GM12864 (cell line): ENCODE results near the gene CDKN2B.

Experiments
- DNase-seq: peaks from one replicate; pipeline ENCODE4 v3.0.0-alpha.2; 2011; ENCODE audit warnings: low read depth
- H3K4me3 ChIP-seq: 2 replicates; pipeline ENCODE4 v1.5.1; 2011; ENCODE audit warnings: mild to moderate bottlenecking, low read depth, low read length, control low read depth
- TF ChIP-seq, protein P1 (sequence below): IDR thresholded peaks from 2 replicates; pipeline ENCODE4 v1.5.1; 2011; ENCODE audit warnings: low read depth, mild to moderate bottlenecking, moderate library complexity, low read length, control low read depth, inconsistent platforms; ENCODE audit errors: missing control alignments

Gene CDKN2B

GRCh38 chr9:21995006-21995665 is 14.0 kb downstream of the CDKN2B start:
- peak overlapping the region; percentile 65 for H3K4me3 ChIP-seq
- DNase-seq = peak; percentile 65
- TF ChIP-seq, protein P1, sequence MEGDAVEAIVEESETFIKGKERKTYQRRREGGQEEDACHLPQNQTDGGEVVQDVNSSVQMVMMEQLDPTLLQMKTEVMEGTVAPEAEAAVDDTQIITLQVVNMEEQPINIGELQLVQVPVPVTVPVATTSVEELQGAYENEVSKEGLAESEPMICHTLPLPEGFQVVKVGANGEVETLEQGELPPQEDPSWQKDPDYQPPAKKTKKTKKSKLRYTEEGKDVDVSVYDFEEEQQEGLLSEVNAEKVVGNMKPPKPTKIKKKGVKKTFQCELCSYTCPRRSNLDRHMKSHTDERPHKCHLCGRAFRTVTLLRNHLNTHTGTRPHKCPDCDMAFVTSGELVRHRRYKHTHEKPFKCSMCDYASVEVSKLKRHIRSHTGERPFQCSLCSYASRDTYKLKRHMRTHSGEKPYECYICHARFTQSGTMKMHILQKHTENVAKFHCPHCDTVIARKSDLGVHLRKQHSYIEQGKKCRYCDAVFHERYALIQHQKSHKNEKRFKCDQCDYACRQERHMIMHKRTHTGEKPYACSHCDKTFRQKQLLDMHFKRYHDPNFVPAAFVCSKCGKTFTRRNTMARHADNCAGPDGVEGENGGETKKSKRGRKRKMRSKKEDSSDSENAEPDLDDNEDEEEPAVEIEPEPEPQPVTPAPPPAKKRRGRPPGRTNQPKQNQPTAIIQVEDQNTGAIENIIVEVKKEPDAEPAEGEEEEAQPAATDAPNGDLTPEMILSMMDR = no peak

GRCh38 chr9:21994556-21995005 is 14.5 kb downstream of the CDKN2B start, which contains the start of gene CDKN2B-AS1:
CDKN2B-AS1 (plus strand) TSS chr9:21994791.
- peak within 1 kb of the TSS; percentile 65 for H3K4me3 ChIP-seq
- TF ChIP-seq, protein P1 = no peak
- peak; percentile 18 for DNase-seq

GRCh38 chr9:21993893-21994555 is 15.1 kb downstream of the CDKN2B start, which contains the start of gene CDKN2A:
CDKN2A (minus strand) TSS chr9:21994392.
- peak within 1 kb of the TSS; percentile 65 for H3K4me3 ChIP-seq
- TF ChIP-seq, protein P1 = no peak
- DNase-seq = peak; percentile 33

DNA sequence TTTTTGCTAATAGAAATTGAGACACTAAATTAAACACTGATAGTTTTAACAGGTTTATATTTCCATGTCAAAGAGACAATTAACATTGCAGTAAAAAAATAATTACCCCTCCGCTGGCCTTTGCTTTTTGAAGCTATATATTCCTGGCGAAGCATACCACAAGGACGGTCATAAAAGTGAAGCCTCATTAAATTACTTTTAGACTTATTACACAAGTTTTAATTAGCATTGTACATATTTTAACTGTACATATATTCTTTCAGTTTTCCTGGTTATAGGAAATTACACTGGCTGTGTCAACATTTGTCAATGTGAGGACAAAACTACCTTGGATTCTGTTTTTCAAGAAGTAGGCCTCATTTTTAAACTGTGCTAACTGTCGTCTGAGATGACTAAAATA is 16.1 kb downstream of the CDKN2B start:
- no peak for DNase-seq
- H3K4me3 ChIP-seq = peak overlapping the region; percentile 65
- TF ChIP-seq, protein P1 = no peak

DNA sequence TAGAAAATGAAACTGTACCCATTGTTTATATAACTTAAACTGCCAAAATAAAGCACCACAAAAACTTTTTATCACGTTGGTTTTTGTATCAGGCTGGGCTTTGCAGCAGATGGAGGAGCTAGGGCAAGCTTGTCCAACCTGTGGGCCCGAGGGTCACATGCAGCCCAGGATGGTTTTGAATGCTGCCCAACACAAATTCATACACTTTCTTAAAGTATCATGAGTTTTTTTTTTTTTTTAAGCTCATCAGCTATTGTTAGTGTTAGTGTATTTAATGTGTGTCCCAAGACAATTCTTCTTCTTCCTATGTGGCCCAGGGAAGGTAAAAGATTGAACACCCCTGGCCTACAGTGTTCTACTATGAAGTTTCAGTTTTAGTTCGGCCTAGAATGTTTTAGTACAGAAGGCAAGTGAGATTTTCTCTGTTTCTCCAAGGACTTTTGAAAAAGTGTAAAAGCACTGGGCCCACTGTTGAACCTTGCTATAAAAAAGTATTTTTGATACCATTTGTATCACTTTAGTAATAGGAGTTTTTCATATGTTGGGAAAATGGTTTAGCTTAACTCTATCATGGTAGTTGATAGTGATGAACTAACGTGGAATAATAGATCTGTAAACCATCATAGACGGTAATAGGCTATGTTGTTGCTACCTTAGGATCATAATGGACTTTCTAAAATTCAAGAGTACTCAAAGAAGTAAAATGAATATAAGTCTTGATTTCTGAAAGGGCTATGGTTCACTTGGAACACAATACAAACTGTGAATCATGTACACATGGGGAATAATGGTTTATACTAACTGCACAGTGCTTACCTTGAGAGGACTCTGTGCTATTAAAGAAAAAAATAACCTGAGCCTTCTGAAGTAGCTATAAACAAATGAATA is 17.8 kb downstream of the CDKN2B start:
- no peak for DNase-seq
- TF ChIP-seq, protein P1 = no peak
- H3K4me3 ChIP-seq = no peak overlapping the region

- TF ChIP-seq, protein P1 = no peak
- DNase-seq = no peak
- H3K4me3 ChIP-seq = no peak overlapping the region
Measured at GRCh38 chr9:21989440-21990189, 19.5 kb downstream of the CDKN2B start.
